GM19193 (cell line): ENCODE results near the gene STARD7.

Experiments
- POLR2A ChIP-seq: IDR thresholded peaks from 4 replicates; pipeline ENCODE4 v1.6.1; 2011; ENCODE audit not compliant: insufficient read depth, insufficient read length; ENCODE audit errors: extremely low read depth

The STARD7 gene

GRCh38 chr2:96184989-96185388 is 23.6 kb downstream of the STARD7 start:
- TF ChIP-seq POLR2A, result no peak

GRCh38 chr2:96184188-96184587 is 24.4 kb downstream of the STARD7 start:
- TF ChIP-seq POLR2A, result peak; percentile 17

- TF ChIP-seq POLR2A, result no peak
Observed at GRCh38 chr2:96181529-96181928, 27.1 kb downstream of the STARD7 start.

DNA sequence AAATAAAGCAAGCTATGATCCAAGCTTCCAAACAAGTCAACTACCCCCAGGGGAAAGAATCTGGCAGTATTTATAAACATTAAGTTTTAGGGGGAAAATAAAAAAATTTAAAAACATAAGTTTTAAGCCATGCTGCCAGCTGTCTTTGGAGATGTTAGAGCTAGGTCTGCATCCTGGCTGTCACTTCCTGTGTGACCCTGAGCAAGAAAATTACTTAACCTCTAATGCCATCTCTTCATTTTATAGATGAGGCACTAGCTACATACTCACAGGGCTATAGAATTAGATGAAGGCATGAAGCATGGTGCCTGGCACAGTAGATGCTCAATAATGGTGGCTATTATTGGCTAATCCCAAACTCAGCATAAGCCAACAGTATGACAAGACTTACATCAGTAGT is 28.1 kb downstream of the STARD7 start:
- TF ChIP-seq POLR2A, result no peak

GRCh38 chr2:96180002-96180401 is 28.6 kb downstream of the STARD7 start:
- no peak for TF ChIP-seq POLR2A

- TF ChIP-seq POLR2A, result no peak
Observed at GRCh38 chr2:96176661-96177060, 32.0 kb downstream of the STARD7 start.

DNA sequence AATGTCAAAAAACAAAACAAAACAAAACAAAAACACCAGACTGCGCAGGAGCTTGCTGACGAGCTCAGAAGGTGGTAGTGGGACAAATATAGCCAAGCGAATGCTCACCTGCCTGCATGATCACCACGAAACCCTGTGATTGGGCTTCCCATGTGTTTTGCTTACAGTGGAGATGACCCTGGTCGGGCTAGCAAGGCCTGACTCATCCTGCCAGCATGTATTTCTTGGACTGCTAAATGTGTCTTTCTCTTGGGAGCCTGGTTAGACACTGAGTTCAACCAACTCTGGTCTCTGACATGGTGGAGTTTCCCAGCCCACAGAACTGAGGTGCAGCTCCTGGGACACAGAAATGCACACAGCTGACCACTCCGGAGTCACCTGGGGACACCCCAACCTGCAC is 32.7 kb downstream of the STARD7 start:
- TF ChIP-seq POLR2A, result no peak

DNA sequence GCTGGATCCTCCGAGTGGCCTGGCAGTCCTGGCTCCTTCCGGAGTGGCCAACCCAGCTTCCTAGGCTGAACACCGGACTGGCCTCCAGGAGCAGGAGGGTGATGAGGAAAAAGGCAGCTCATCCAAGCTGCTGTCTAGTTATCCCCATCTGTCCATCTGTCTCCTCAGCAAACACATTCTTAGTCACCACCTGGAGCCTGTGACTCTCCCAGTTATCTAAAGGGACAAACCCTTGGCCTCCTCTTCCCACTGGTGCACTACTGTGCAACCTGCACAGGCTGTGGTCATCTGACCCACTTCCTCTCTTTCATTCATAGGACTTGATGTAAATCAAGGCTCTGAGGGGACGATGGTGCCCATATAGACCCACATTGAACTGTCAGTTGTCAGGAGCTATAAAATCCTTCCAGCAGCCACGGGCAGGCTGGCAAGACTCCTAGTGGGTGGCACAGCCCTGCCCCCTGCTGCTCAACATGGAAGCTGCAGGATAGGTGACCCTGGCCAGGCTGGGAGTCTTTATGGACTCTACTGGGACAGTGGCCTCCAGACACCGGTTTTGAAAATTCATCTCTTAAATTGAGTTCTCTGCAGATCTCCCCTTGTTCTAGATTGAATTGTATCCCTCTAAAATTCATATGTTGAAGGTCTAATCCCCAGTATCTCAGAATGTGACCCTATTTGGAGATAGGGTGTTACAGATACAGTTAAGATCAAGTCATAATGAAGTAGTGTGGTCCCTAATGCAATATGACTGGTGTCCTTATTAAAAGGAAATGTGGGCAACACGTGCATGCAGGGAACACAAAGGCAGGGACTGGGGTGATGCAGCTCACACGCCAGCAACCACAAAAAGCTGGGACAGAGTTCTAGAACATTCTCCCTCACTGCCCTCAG is 34.1 kb downstream of the STARD7 start:
- no peak for TF ChIP-seq POLR2A

GRCh38 chr2:96171831-96172230 is 36.8 kb downstream of the STARD7 start:
- TF ChIP-seq POLR2A, result no peak

GRCh38 chr2:96170626-96171025 is 38.0 kb downstream of the STARD7 start:
- TF ChIP-seq POLR2A, result no peak

- TF ChIP-seq POLR2A, result no peak
Observed at GRCh38 chr2:96169868-96170507, 38.6 kb downstream of the STARD7 start.

DNA sequence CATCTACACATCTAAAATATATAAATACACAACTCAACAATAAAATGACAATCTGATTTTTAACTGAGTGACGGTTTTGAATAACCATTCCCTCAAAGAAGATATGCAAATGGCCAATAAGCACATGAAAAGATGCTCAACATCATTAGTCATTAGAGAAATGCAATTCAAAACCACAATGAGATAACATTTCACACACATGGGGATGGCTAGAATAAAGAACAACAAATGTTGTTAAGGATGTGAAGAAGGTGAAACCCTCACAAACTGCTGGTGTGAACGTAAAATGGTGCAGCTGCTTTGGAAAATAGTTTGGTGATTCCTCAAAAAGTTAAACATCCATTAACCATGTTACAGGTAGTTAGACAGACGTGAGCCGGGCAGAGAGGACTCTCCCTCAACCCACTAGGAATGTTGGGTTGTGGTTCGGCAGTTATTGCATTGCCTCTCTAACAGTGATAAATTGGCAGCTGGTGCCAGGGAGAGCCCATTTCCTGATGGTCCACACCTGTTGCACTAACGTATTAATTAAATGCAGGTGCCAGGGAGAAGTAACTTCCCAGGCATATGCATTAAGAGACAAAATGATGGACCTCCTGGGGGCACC is 41.1 kb downstream of the STARD7 start:
- no peak for TF ChIP-seq POLR2A

GRCh38 chr2:96164459-96165184 is 44.0 kb downstream of the STARD7 start:
- TF ChIP-seq POLR2A, result peak; percentile 72

DNA sequence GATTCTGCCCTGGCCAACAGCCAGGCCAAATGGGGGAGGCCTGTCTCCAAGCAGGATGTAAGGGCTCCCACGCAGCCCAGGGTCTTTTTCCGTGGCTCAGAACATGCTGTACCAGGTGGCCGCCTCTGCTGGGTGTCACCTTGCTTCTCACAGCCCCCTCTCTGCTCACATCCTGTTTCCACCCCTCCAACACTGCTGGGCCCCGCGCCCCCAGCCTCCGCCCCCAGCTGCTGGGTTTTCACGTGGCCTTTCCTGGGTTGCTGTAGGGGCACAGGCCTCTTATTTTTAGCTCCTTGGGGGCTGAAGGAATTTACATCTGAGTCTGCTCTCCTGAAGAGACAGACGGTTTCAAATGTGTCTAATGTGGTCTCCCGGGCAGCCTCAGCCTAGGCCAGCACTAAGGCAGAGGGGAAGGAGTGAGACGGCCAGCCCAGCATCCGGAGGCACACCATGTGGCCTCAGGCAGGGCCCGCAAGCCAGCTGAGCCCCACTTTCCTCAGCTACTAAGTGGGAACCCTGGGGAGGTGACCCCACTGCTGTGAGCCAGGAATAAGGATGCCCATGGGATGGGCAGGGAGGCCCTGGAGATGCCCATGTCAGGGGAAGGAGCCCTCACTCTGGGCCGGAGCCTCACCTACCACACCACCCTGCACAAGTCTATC is 44.7 kb downstream of the STARD7 start:
- peak; percentile 69 for TF ChIP-seq POLR2A

GRCh38 chr2:96163415-96163767 is 45.2 kb downstream of the STARD7 start:
- no peak for TF ChIP-seq POLR2A
